H1 (cell line): ENCODE data around the gene CENATAC. TPM values are rescaled to one million over a fixed set of nuclear protein-coding genes. Genes with fewer than 3 reads are reported as not detected.

Experiments
- CTCF ChIA-PET: fragments of 300-600 bp; sonication (Branson Sonifier 250); formaldehyde crosslinking; loops from one replicate; lab custom pipeline; 2021; ENCODE audit not compliant: partially characterized antibody; lab: Charles Lee
- POLR2A ChIA-PET: fragments of 300-600 bp; sonication (Branson Sonifier 250); formaldehyde crosslinking; loops from one replicate; lab custom pipeline; 2021; ENCODE audit warnings: inconsistent platforms; ENCODE audit not compliant: partially characterized antibody; lab: Charles Lee
- DNase-seq, 2 experiments: peaks; one replicate each; pipeline versions ENCODE4 v3.0.0 to v3.0.0-alpha.2; 2010 to 2022; ENCODE audit warnings: low spot score in 2 of 2, low read depth in 1 of 2, mixed read lengths in 1 of 2
- FAIRE-seq: peaks from 2 replicates; lab custom pipeline; 2011; peaks lifted over from hg19 to GRCh38; lab: Jason Lieb, UNC
- H2AFZ ChIP-seq: 2 replicates; pipeline ENCODE4 v1.8.1; 2012; ENCODE audit warnings: low read length, inconsistent platforms
- H2AK5ac ChIP-seq: 2 replicates; pipeline ENCODE4 v1.6.1; 2013; ENCODE audit warnings: low read depth, low read length
- H2BK120ac ChIP-seq: replicated peaks from 2 replicates; pipeline ENCODE3; 2013; ENCODE audit warnings: low read depth, low read length, inconsistent platforms
- H2BK12ac ChIP-seq: 2 replicates; pipeline ENCODE4 v1.6.1; 2013; ENCODE audit warnings: low read depth, low read length
- H2BK15ac ChIP-seq: 2 replicates; pipeline ENCODE4 v1.6.1; 2013; ENCODE audit warnings: low read length
- H2BK20ac ChIP-seq: 2 replicates; pipeline ENCODE4 v1.6.1; 2013; ENCODE audit warnings: low read length
- H2BK5ac ChIP-seq: 2 replicates; pipeline ENCODE4 v1.6.1; 2013; ENCODE audit warnings: low read depth, low read length
- H3K14ac ChIP-seq: 2 replicates; pipeline ENCODE4 v1.6.1; 2013; ENCODE audit warnings: inconsistent platforms; ENCODE audit not compliant: insufficient read length
- H3K18ac ChIP-seq: 2 replicates; pipeline ENCODE4 v1.6.1; 2013; ENCODE audit warnings: low read length; ENCODE audit errors: extremely low read depth
- H3K23ac ChIP-seq: 2 replicates; pipeline ENCODE4 v1.6.1; 2013; ENCODE audit warnings: inconsistent platforms; ENCODE audit not compliant: insufficient read length
- H3K23me2 ChIP-seq: 2 replicates; pipeline ENCODE4 v1.6.1; 2013; ENCODE audit warnings: low read depth, low read length
- H3K27ac ChIP-seq: 2 replicates; pipeline ENCODE4 v1.6.1; 2011; ENCODE audit warnings: low read depth, low read length, inconsistent platforms
- H3K27me3 ChIP-seq, 4 experiments: replicated peaks in 1 of 4; 1 replicate in 1 of 4; 2 replicates in 3 of 4; pipeline versions ENCODE4 v1.6.1 to v1.8.1; 2011 to 2013; ENCODE audit warnings: low read length in 3 of 4, mild to moderate bottlenecking in 3 of 4, inconsistent platforms in 2 of 4, mixed read lengths in 2 of 4, moderate library complexity in 1 of 4; ENCODE audit not compliant: control insufficient read depth in 3 of 4, insufficient read depth in 3 of 4; ENCODE audit errors: extremely low read depth in 1 of 4
- H3K36me3 ChIP-seq, 4 experiments: 2 replicates each; pipeline versions ENCODE4 v1.6.1 to v1.8.1; 2011 to 2013; ENCODE audit warnings: mild to moderate bottlenecking in 4 of 4, low read length in 3 of 4, moderate library complexity in 2 of 4, control low read depth in 1 of 4, inconsistent platforms in 1 of 4; ENCODE audit not compliant: insufficient read depth in 4 of 4, control insufficient read depth in 2 of 4
- H3K4ac ChIP-seq: replicated peaks from 2 replicates; pipeline ENCODE3; 2013; ENCODE audit warnings: low read length, low read depth, mixed read lengths, inconsistent platforms; ENCODE audit not compliant: insufficient read length
- H3K4me1 ChIP-seq, 4 experiments: replicated peaks in 1 of 4; 1 replicate in 1 of 4; 2 replicates in 3 of 4; pipeline versions ENCODE4 v1.6.1 to v1.8.1; 2011 to 2013; ENCODE audit warnings: low read length in 3 of 4, inconsistent platforms in 2 of 4, mixed read lengths in 1 of 4; ENCODE audit not compliant: insufficient read depth in 4 of 4, control insufficient read depth in 3 of 4
- H3K4me2 ChIP-seq, 2 experiments: 2 replicates each; pipeline versions ENCODE4 v1.6.1 to v1.8.1; 2011 to 2013; ENCODE audit warnings: low read depth in 2 of 2, low read length in 2 of 2, control low read depth in 1 of 2, inconsistent platforms in 1 of 2, mild to moderate bottlenecking in 1 of 2; ENCODE audit not compliant: insufficient read depth in 1 of 2
- H3K4me3 ChIP-seq, 4 experiments: fragments of 200-600, 300-600 bp in 1 of 4; sonication (generic), shearing (Covaris generic), sonication (Bioruptor Twin) in 1 of 4; 2 replicates each; pipeline versions ENCODE4 v1.5.1 to v1.8.1; 2011 to 2016; ENCODE audit warnings: low read length in 4 of 4, low read depth in 3 of 4, control low read depth in 2 of 4, inconsistent platforms in 2 of 4, mild to moderate bottlenecking in 2 of 4, mixed read lengths in 1 of 4, moderate library complexity in 1 of 4; ENCODE audit not compliant: insufficient read depth in 2 of 4; ENCODE audit errors: extremely low read depth in 1 of 4
- H3K56ac ChIP-seq: replicated peaks from 2 replicates; pipeline ENCODE3; 2013; ENCODE audit warnings: low read depth, mild to moderate bottlenecking, mixed read lengths, low read length, inconsistent platforms; ENCODE audit not compliant: insufficient read length
- H3K79me1 ChIP-seq: 2 replicates; pipeline ENCODE4 v1.6.1; 2013; ENCODE audit warnings: low read depth, low read length, control low read depth
- H3K79me2 ChIP-seq, 2 experiments: 2 replicates each; pipeline versions ENCODE4 v1.6.1 to v1.8.1; 2012 to 2013; ENCODE audit warnings: low read length in 2 of 2, mild to moderate bottlenecking in 2 of 2, inconsistent platforms in 1 of 2; ENCODE audit not compliant: insufficient read depth in 2 of 2, control insufficient read depth in 1 of 2
- H3K9ac ChIP-seq, 4 experiments: replicated peaks in 1 of 4; 1 replicate in 1 of 4; 2 replicates in 3 of 4; pipeline versions ENCODE4 v1.6.1 to v1.8.1; 2011 to 2013; ENCODE audit warnings: low read depth in 3 of 4, low read length in 3 of 4, control low read depth in 2 of 4, mild to moderate bottlenecking in 2 of 4, moderate library complexity in 2 of 4, inconsistent platforms in 1 of 4; ENCODE audit errors: extremely low read depth in 1 of 4
- H3K9me3 ChIP-seq, 2 experiments: 2 replicates each; pipeline versions ENCODE4 v1.6.1 to v1.8.1; 2012 to 2013; ENCODE audit warnings: mild to moderate bottlenecking in 2 of 2, moderate library complexity in 2 of 2, control low read depth in 1 of 2, inconsistent platforms in 1 of 2, low read depth in 1 of 2, low read length in 1 of 2, mixed read lengths in 1 of 2; ENCODE audit not compliant: insufficient read depth in 2 of 2
- H4K20me1 ChIP-seq, 2 experiments: replicated peaks in 1 of 2; 2 replicates each; pipeline versions ENCODE3 to v1.8.1; 2011 to 2013; ENCODE audit warnings: inconsistent platforms in 2 of 2, low read length in 2 of 2, mild to moderate bottlenecking in 1 of 2; ENCODE audit not compliant: insufficient read depth in 2 of 2, control insufficient read depth in 1 of 2
- H4K5ac ChIP-seq: 2 replicates; pipeline ENCODE4 v1.6.1; 2013; ENCODE audit warnings: low read length, low read depth, mixed read lengths, inconsistent platforms; ENCODE audit not compliant: insufficient read length
- H4K8ac ChIP-seq: 2 replicates; pipeline ENCODE4 v1.8.0; 2013; ENCODE audit warnings: mild to moderate bottlenecking, moderate library complexity, low read length, inconsistent platforms; ENCODE audit not compliant: insufficient read depth; ENCODE audit errors: extremely low read depth
- H4K91ac ChIP-seq: replicated peaks from 2 replicates; pipeline ENCODE3; 2013; ENCODE audit warnings: low read length, mixed read lengths, inconsistent platforms; ENCODE audit not compliant: insufficient read length
- CHD2 ChIP-seq: IDR thresholded peaks from 2 replicates; pipeline ENCODE4 v1.6.1; 2012; ENCODE audit warnings: low read length, improper control_type of control experiment
- CREB1 ChIP-seq: IDR thresholded peaks from 2 replicates; pipeline ENCODE4 v1.6.1; 2012; ENCODE audit warnings: inconsistent platforms
- CTCF ChIP-seq, 3 experiments: IDR thresholded peaks; 1 replicate in 2 of 3; 2 replicates in 1 of 3; pipeline versions ENCODE4 v1.5.1 to v1.6.1; 2011; ENCODE audit warnings: low read length in 3 of 3, mild to moderate bottlenecking in 3 of 3, inconsistent platforms in 2 of 3, low read depth in 1 of 3, moderate library complexity in 1 of 3; ENCODE audit not compliant: insufficient read depth in 1 of 3; ENCODE audit errors: control extremely low read depth in 1 of 3
- EP300 ChIP-seq, 2 experiments: IDR thresholded peaks; 1 replicate in 1 of 2; 2 replicates in 1 of 2; pipeline ENCODE4 v1.6.1; 2011 to 2012; ENCODE audit warnings: low read depth in 2 of 2, low read length in 2 of 2, mild to moderate bottlenecking in 2 of 2, borderline replicate concordance in 1 of 2, inconsistent platforms in 1 of 2, moderate library complexity in 1 of 2
- KDM5A ChIP-seq: fragments of 200-600 bp; IDR thresholded peaks from 2 replicates; pipeline ENCODE4 v1.7.1; 2012; ENCODE audit warnings: mild to moderate bottlenecking, low read length, inconsistent platforms, mixed read lengths
- POLR2AphosphoS5 ChIP-seq: IDR thresholded peaks from 2 replicates; pipeline ENCODE4 v1.6.1; 2011; ENCODE audit warnings: low read depth, low read length
- RXRA ChIP-seq: IDR thresholded peaks from 2 replicates; pipeline ENCODE4 v1.6.1; 2011; ENCODE audit warnings: low read depth, mild to moderate bottlenecking, low read length, moderate library complexity; ENCODE audit not compliant: insufficient read depth
- TAF1 ChIP-seq: IDR thresholded peaks from 2 replicates; pipeline ENCODE4 v1.6.1; 2011; ENCODE audit warnings: mild to moderate bottlenecking, low read depth, low read length
- TEAD4 ChIP-seq: IDR thresholded peaks from 2 replicates; pipeline ENCODE4 v1.6.1; 2012; ENCODE audit warnings: low read depth, low read length, inconsistent platforms, mixed read lengths
- WGBS, 2 experiments: shearing (Covaris generic) in 1 of 2; methylation state at CpG; one replicate each; pipeline versions ENCODE4 v1.1.6 to v1.1.7; 2013 to 2015; ENCODE audit warnings: low lambda C conversion rate in 2 of 2, mixed read lengths in 2 of 2, inconsistent platforms in 1 of 2, low coverage in 1 of 2, missing lambda C conversion rate in 1 of 2; ENCODE audit not compliant: insufficient replicate concordance in 2 of 2, insufficient coverage in 1 of 2, insufficient read length in 1 of 2; ENCODE audit errors: extremely low coverage in 1 of 2, missing lambda C conversion rate in 1 of 2; 5-methylcytosine and 5-hydroxymethylcytosine counted together
- polyA plus RNA-seq, 7 experiments: library from polyadenylated mRNA; depleted of rRNA in 3 of 7; stranded (reverse) in 5 of 7; unstranded in 2 of 7; fragments of >200 nt in 5 of 7; fragments of 200-250 nt in 2 of 7; gene quantifications; 1 replicate in 5 of 7; 2 replicates in 1 of 7; 4 replicates in 1 of 7; pipeline versions ENCODE4 v1.2.1 to v1.2.3, GENCODE V29; 2011 to 2013; ENCODE audit warnings: missing spikeins in 2 of 7, mixed read lengths in 2 of 7
- total RNA-seq: library from RNA; stranded (reverse); fragmentation: NEBNext Ultra II Directional; extraction: Animal tissue kit (Norgen Biotek cat#: 25700); gene quantifications from 2 replicates; pipeline ENCODE4 v1.2.1, GENCODE V29; 2021

The CENATAC gene
- total and polyA plus RNA-seq, 2 of the 8 experiments (the other 6 are each of a cell fraction or from before 2014, with no cell fraction given): 22.7 to 36.4 TPM

GRCh38 chr11:119057000-119057769 lies 59.2 kb downstream of the CENATAC start, which contains the start of gene HYOU1:
HYOU1 (minus strand) TSS chr11:119057205; CDS start chr11:119056160, 1,045 bp downstream.
- peaks cover 11% of the 10 kb centered on the region for H3K79me1 ChIP-seq
- no peaks in the 10 kb centered on the region; a peak in 1 of 4 replicates for H3K9me3 ChIP-seq
- peaks cover 8 to 21% of the 10 kb centered on the region in 2 experiments; a peak in 3 of 4 replicates for H3K79me2 ChIP-seq
- H2AK5ac ChIP-seq: no peak within 1 kb of the TSS
- H3K27ac ChIP-seq: peak within 1 kb of the TSS; percentile 82
- peaks cover 24 to 34% (median 31%) of the 10 kb centered on the region in 4 experiments for H3K36me3 ChIP-seq
- H4K20me1 ChIP-seq: peaks cover under 1 to 20% of the 10 kb centered on the region in 2 experiments
- H3K4me1 ChIP-seq: peaks cover 0 to 8% (median 3%) of the 10 kb centered on the region in 4 experiments; a peak in 5 of 7 replicates
- H2BK15ac ChIP-seq: no peak within 1 kb of the TSS
- WGBS, 2 experiments: 1% methylated on average over 33 of the region's 79 CpGs; no CpG with 5 or more reads in 1 of the 2 experiments
- peak within 1 kb of the TSS; percentile 76 to 98 (median 89) for H3K4me3 ChIP-seq
- no peak within 1 kb of the TSS for H2BK20ac ChIP-seq
- peak within 1 kb of the TSS; percentile 87 to 97 (median 90) for H3K9ac ChIP-seq
- CTCF ChIA-PET: interaction anchor here (0.7 to 1.9 kb wide), 16 partner anchors 10 to 264 kb away, joined by 3 to 8 read pairs (median 3); partner anchors contain the start of genes HMBS, SLC37A4 and VPS11
- peaks cover 4% of the 10 kb centered on the region for H3K23me2 ChIP-seq
- H3K18ac ChIP-seq: peak within 1 kb of the TSS; percentile 99
- H2BK120ac ChIP-seq: no peak within 1 kb of the TSS
- H3K56ac ChIP-seq: peak within 1 kb of the TSS; percentile 92
- peak within 1 kb of the TSS; percentile 95 for H4K8ac ChIP-seq
- no peak within 1 kb of the TSS for H4K91ac ChIP-seq
- peak within 1 kb of the TSS; percentile 54; the same call in 1 of the 2 replicates for H2AFZ ChIP-seq
- H3K4me2 ChIP-seq: peak within 1 kb of the TSS; percentile 79 to 82
- H2BK12ac ChIP-seq: no peak within 1 kb of the TSS
- FAIRE-seq (no peak), DNase-seq (peak; percentile 87 to 97)
- H3K4ac ChIP-seq: peak within 1 kb of the TSS; percentile 47
- H3K14ac ChIP-seq: no peak within 1 kb of the TSS
- H3K23ac ChIP-seq: no peak within 1 kb of the TSS
- peak within 1 kb of the TSS; percentile 96 for H2BK5ac ChIP-seq
- H4K5ac ChIP-seq: peak within 1 kb of the TSS; percentile 63
- POLR2A ChIA-PET: interaction anchor here (0.6 to 5.1 kb wide), 23 partner anchors 8 to 269 kb away, joined by 3 to 56 read pairs (median 5); partner anchors contain the start of genes C2CD2L, HMBS, RPS25 and SLC37A4
- no peaks in the 10 kb centered on the region for H3K27me3 ChIP-seq
- TF ChIP-seq CHD2: no peak; the same call in 1 of the 2 replicates
- TF ChIP-seq CTCF (IDR thresholded peaks at IDR 0.05; ENCODE audit: control extremely low read depth in 1 of 3, insufficient read depth in 1 of 3, low read depth in 1 of 3, low read length in 3 of 3): peak; percentile 28 to 42 (median 40)
- 0 out of 2 replicates have a peak, but pooled peaks have one; percentile 6 for TF ChIP-seq TEAD4
- peak; percentile 76 for TF ChIP-seq TAF1
- no peak for TF ChIP-seq KDM5A
- TF ChIP-seq POLR2AphosphoS5: peak; percentile 28; the same call in 1 of the 2 replicates
- TF ChIP-seq CREB1: peak; percentile 74
- no peak for TF ChIP-seq RXRA
- TF ChIP-seq EP300 (IDR thresholded peaks at IDR 0.05; ENCODE audit: borderline replicate concordance in 1 of 2, low read depth in 2 of 2, low read length in 2 of 2): no peak
